ENCODE measurements around the gene DMAP1.
"Not testable (repeated sequence)": the region's sequence is repeated elsewhere in the genome, so short reads cannot be mapped to it uniquely, and the experiment has no call there.

DMAP1 gene

DNA sequence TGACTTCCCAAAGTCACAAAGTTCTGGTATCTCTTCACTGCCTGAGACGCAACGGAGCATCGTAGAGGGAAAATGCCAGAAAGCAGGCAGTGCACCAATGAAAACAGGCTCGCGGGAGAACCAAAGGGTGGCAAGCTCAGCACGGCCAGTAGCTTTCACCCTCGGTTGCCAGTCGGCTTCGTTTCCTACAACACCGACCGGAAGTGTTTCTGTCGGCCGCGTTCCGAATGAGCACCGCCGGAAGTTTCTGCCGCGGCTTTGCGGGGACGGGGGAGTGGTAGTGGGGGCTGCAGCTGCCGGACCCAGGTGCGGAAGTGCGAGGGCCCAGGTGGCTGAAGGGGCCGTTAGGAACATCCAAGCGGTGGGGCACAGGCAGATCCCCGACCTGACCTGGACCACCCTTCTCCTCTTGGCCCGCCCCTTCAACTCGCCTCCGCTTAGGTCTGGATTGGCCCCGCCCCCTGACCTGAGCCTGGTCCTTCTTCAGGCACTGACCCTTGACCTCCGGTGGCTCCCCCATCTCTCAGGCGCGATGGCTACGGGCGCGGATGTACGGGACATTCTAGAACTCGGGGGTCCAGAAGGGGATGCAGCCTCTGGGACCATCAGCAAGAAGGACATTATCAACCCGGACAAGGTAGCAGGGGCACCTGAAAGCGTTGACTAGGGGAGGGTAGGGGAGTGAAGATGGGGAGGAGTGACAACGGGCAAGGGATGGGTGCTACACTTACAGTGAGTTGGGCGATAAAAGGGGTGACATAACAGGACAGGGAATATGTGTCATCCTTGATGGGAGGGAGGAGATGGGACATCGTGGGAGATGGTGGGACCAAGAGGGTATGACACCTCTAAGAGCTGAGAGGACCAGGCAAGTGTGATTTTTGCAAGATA is at the start of gene DMAP1:
DMAP1 (plus strand) TSS at position 250 of the 891 bp plus-strand sequence; CDS start at position 533, 283 bp downstream.
- peak; percentile 66 for DNase-seq

GRCh38 chr1:44168520-44169098 is 44.7 kb upstream of the DMAP1 start:
- no peak for DNase-seq

DNA sequence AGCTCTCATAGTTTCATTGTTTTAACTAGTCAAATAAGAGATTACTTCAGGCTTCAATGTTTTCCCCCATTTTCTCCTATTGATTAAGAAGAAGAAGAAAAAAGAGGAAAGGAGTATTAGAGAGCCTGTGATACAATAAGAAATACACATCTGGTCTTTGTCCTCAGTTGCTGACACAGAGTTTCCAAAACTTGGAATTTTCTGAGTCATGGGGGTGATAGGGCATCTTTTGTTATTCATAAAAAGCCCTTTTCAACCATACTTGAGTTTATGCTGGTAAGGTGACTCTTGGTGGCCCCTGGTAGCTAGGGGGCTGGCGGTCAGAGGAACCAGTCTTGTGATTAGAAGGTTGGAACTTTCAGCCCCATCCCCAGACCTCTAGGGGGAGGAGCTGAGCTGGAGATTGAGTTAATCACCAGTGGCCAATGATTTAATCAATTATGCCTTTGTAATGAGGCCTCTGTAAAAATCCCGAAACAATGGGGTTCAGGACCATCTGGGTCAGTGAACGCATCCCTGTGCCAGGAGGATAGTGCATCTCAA is 42.9 kb upstream of the DMAP1 start:
- DNase-seq, result no peak

- DNase-seq, result no peak
These were observed 38.6 kb upstream of the DMAP1 start for GRCh38 chr1:44174630-44175029.

DNA sequence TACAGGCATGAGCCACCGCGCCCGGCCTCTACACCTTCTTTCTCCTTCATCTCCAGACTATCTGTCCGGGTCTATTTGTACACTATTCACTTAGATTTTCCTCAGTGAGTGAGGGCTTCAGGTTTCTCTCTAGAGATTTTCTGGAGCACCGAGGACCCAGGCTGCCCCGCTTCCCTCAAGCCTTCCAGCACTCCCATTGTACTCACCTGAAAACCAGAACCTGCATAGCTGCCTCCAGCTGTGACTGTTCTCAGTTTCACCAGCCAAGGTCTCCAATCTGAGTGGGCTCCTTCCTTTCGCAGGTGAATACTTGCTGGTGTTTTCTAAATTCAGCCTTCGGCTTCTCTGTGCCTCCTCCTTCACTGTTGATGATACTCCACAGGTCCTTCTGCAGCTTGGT is 12.9 kb upstream of the DMAP1 start:
- no peak for DNase-seq

- not testable (repeated sequence) for DNase-seq
These were observed 6.7 kb upstream of the DMAP1 start for GRCh38 chr1:44206545-44206944.

DNA sequence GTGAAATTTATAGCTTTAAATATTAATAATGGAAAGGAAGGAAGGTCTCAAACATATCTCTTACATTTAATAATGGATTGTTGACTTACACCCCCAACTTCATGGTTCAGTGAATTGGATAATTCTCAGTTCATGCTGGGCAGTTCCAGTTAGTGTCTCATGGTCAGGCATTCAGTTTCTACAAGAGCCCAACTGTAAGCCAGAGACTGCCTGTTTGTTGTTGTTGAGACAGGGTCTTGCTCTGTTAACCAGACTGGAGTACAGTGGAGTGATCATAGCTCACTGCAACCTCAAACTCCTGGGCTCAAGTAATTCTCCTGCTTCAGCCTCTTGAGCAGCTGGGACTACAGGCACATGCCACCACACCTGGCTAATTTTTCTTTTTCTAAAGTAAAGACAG is 5.0 kb upstream of the DMAP1 start:
- no peak for DNase-seq

DNA sequence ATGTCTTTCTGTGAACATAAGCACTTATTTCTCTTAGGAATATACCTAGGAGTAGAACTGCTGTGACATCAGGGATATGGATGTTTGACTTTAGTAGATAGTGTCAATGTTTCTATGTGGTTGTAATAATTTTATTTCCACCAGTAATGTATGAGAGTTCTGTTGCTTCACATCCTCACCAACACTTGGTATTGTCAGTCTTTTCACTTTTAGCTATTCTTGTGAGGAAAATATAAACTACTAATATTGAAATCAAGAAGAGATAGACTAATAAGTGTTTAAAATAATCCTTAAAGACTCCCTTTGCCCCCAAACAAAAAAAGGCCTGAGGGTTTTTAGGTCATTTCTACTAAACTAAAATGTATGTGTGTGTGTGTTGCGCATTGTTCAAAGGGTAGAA is 2.7 kb upstream of the DMAP1 start:
- no peak for DNase-seq

DNA sequence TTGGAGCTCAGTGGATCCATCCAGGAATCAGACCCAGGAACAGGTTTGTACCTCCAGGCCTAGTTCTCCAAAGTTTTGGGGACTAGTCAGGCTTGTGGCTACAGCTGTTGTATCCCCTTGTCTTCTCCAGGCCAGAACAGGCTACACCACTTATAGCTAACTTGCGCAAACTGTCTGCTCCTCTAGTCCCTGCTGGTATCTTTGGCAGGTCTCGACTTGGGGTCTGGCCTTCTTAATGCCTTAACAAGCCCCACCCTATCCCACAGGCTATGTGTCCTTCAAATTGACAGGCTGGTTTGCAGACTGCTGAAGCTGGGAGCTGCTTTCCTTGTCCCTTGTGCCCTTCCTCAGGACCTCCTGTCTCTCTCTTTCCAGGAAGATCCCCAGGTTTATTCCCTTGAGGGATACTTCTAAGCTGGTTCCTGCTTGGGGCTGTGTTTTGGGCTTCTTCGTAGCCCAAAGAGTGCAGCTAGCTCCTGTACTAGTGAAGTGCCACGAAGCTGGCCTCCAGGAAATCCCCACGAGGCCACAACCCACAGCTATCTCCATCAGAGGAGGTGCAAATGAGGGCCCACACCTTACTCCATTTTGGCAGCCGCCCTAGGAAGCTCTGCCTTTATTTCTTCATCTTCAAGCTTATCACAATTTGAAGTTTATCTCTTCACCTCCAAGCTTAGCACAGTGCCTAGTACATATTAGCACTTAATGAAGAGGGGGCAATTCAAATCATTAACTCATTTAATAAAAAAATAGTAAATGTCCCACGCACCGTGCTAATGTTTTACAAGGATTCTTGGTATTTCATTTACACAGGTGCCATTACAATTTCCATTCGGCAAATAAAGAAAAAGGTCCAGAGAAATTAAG is 683 bp upstream of the DMAP1 start:
- DNase-seq, result no peak

DNA sequence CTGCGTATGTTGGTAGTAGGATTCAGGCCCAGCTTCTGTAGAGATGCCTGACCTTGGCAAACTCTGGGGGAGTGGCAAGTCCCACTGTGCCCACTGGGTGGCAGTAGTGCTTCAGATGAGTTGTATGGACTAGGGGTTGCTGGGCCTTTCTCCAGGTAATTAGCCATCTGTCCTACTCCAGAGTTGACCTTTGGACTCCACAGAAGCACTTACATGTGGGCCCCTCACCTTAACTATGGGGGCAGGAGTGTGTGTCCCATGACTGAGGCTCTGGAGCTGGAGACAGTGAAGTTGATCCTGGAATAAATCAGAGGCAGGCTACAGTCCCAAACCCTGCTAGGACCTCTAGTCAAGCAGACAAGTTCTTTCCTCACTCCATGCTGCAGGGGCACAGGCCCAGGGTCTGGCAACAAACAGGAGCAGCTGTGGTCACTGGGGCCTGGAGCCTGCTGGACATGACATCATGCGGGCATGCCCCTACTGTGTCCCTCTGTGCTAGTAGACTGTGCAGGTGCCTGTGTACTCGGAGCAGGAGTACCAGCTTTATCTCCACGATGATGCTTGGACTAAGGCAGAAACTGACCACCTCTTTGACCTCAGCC is 4.6 kb downstream of the DMAP1 start:
- DNase-seq, result peak; percentile 30

DNA sequence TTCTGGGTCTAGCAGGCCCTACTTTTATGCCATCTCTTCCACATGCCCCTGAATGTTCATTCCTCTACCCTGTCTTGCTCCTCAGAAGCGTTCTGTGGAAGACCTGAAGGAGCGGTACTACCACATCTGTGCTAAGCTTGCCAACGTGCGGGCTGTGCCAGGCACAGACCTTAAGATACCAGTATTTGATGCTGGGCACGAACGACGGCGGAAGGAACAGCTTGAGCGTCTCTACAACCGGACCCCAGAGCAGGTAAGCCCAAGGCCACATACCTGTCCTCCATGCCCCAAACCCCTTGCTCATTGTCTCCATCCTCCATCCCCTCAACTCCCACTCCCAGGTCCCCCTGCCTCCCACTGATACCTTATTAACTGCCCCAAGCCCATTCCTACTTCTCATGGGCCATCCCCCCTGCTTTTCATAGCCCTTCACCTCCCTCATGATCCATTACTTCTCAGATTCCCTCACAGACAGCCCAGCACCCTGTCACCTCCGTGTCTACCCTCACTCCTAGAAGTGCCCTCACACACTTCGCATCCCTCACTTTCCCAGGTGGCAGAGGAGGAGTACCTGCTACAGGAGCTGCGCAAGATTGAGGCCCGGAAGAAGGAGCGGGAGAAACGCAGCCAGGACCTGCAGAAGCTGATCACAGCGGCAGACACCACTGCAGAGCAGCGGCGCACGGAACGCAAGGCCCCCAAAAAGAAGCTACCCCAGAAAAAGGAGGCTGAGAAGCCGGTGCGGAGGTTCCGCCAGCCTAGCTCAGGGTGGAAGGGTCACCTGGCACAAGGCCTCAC is 5.4 kb downstream of the DMAP1 start:
- DNase-seq, result no peak

DNA sequence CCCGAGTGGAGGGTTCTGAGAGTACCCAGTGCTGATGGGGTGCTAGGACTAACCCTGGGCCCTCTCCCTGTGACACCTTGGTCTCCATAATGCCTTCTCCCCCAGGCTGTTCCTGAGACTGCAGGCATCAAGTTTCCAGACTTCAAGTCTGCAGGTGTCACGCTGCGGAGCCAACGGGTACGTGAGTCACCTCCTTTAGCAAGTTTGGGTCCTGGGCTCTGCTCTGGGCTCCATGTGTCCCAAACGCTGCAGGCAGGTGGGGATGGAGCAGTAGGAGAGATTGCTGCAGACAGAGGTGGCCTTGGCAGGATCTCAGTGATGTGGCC is 6.0 kb downstream of the DMAP1 start:
- no peak for DNase-seq

GRCh38 chr1:44220001-44220751 is 6.9 kb downstream of the DMAP1 start:
- no peak for DNase-seq

DNA sequence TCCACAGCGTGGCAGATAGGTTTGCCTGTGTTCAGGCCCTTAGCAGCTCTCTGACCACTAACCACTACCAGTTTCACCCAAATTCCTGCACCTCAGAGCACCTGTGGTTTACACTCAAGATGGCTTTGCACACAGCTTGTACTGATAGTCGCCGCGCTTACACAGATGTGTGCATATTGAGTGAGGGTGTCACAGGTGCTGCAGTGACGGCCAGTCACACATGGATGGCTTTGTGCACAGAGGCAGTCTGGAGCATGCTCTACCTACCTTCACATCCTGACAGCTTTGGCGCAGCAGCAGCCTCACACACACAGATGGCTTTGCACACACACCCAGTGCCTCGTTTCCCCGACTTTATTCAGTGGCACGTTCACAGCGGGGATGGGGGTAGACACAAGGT is 7.5 kb downstream of the DMAP1 start:
- DNase-seq, result no peak

- DNase-seq, result no peak
These were observed 8.5 kb downstream of the DMAP1 start for GRCh38 chr1:44221769-44222168.

DNA sequence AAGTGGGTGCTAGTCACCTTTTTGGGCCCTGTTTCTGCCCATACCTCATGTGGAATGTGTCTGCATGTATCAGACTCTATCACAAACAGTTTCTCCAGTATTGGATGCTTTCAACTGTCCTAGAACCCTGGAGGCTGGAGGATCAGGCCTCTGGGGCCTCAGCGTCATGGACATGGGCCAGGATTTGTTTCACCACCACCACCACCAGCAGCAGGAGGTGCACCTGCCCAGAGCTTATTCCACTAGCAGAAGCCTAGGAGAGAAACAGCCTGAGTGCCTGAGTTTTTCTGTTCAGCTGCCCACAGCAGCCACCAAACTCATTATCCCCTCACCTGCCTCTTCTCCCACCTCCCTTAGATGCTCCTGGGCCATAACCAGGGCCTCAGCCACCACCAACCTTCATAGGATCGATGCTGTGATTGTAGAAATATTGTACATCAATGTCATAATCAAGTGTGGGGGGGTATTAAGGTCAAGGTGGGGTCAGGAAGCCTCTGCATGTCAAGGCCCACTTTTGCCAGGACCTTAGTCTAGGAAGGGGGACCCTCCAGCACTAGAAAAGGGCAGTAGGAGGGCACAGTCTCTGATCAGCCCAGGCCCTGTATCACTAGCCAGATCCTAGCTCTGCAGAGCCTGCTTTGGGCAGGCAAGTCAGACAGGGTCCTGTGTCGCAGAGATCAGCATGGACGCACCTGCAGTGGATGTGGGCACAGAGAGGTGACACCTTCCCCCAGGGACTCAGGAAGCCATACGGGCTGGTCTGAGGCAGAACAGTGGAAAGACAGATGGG is 9.3 kb downstream of the DMAP1 start:
- DNase-seq, result no peak

DNA sequence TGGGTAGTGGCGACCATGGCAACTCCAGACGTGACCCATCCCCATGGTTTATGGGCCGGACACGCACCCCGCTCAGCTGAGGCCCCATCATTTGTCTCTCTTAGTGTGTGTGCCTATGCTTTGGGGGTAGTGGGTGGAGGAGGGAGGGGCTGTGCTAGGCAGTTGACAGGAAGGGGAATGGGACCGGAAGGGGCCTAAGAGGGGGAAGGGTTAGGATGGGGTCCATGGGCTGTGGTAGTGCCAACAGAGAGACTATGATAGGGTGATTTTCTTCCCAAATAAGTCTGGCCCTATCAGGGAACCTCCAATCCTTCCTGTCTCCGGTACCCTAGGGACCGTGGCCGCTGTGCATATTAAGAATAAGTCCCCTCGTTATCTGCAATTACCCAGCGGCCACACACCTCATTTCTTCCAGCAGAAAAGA is 9.9 kb downstream of the DMAP1 start:
- DNase-seq, result no peak

DNA sequence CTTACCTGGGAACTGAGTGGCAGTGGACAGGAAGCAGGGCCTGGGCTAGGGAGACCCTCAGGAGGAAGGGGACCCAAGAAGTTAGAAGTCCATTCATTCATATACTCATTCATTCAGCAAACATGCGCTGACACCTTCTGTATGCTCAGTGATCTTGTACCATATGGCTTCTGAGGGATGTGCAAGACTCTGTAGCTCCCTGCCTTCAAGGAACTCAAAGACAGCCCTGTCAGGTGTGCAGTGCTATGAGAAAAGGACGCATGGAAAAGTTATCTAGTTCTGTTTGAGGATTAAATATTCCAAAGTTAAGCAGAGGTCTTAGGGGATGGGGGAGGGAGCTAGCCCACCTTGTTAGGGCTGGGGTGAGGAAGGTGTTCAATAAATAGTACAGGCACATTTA is 12.5 kb downstream of the DMAP1 start:
- DNase-seq, result no peak

DNA sequence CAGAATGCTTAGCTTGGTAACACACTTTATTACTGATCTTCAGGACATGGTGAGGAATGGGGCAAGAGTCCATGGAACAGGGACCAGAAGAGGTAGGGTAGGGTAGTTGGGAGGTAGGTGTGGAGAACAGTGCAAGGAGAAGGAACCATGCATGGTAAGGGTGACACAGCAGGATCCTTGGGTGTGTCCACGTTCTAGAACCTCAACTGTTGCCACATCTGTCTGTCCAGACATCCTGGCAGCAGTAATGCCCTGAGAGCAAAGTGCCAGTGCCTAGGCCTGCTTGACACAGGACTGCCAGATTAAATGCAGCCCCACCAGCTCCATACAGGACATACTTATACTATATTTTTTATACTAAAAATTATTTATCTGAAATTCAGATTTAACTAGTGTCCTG is 13.9 kb downstream of the DMAP1 start:
- DNase-seq, result no peak

GRCh38 chr1:44228218-44228617 is 14.9 kb downstream of the DMAP1 start:
- no peak for DNase-seq

All from NCI-H446 treated with DMSO at 0.1 percent for 48 hours (cell line).